Fibroblast of upper back skin (primary cell): ENCODE measurements around the gene HDAC10.

Experiments used
- DNase-seq: peaks from one replicate; pipeline ENCODE4 v3.0.0-alpha.2; 2013

The HDAC10 gene

DNA sequence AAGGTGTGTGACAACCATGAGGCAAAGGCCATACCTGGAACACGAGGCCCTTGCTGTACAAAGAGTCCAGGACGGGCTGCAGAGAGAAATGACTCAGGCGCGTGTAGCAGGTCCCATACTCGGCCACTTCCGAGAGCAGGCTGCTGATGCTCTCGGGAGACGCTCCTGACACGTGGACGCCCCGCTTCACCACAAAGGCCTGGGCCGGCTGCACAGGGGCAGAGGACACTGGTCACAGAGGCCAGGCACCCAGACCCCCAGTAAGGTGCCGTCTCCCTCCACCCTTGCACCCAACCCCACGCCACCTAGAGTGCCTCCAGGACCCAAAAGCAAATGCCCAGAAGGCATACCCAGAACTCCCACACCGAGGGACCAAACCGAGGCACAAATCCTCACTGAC lies 21.7 kb downstream of the HDAC10 start:
- DNase-seq, result no peak

DNA sequence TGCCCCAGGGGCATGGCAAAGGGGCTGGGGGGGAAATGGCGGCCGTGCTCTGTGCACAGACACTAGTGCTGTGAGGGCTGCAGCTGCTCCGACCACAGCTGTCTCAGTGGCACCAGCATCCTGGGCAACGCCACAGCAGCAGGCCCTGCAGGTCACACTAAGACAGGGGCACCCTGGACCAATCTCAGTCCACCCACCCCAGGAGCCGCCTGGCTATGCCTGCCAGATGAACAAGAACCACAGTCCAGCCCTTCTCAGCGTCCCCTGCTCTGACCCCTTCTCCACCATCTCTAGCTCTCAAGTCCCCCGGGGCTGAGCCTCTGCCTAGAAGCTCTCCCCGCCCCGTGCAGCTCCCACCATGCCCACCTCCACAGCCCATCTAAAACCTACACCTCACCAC lies 22.7 kb downstream of the HDAC10 start:
- DNase-seq, result no peak

DNA sequence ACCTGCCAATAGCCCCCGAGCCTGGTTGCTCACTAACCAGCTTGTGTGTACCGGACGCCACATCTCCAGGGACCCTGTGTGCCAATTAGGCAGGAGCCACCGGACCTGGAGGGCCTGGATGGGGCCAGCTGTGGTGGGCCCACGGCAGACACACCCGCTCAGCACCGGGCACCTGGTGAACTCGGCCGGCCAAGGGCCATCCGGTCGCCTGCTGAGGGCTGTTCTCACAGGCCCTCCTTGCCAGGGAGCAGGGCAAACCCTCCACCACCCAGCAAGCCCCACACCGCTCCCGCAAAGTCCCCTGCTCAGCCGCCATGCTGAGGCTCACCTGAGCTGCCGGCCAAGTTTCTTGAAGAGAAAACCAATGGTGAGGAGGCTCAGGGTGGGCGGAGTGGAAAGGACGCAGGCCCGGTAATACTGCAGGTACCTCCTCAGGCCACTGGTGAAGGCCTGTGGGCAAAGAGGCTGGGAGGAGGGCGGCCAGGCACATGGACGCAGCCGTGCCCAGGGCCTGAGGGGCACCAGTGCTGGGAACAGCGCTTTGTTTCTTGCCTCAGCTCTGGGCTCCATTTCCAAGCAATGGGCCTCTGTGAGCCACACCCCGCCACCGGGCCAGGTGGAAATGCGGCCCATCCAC lies 23.4 kb downstream of the HDAC10 start:
- DNase-seq, result no peak

DNA sequence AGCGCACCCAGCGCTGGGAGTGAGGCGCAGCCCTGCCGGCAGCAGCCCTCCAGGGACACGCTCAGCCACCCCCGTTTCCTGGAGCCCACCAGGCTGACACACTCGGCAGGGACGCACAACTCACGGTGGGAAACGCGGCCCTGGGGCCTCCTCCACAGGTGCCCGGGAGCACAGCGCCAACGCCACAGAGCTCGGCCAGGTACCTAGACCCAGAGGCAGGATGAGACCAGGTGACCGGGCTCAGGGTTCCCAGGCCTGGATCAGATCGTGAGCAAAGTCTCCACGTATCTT lies 24.2 kb downstream of the HDAC10 start:
- DNase-seq, result no peak

DNA sequence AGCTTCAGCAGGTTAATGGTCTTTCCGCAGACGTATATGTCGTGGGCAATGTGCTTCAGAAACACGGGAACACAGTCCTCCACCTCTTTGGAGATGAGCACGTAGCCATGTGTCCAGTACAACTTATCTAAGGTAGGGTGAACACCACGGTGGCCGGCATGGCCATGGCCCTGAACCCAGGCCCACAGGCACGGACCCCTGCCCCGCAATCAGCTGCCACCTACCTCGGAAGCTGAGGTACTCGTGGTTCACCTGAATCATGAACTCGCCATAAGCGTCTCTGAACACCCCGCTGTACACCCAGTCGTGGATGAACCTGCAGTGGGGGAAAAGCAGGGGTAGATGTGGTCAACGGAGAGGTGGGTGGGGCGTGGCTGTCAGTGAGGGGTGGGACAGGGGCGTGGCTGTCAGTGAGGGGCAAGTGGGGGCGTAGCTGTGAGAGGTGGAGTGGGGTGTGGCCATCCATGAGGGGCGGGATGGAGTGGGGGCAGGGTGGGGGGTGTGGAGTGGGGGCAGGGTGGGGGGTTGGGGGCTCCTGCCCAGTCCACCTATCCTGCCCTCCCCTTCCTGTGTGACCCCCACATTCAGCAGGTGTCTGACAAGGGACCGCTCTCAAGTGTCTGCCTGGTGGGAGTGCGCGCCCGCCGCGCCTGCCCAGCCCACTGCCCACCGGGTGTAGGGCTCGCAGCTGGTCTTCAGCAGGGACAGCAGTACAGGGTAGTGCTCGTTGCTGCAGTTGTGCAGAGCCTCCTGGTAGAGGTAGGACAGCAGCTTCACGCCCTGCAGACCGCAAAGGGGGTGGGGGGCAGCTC lies 24.8 kb downstream of the HDAC10 start:
- DNase-seq, result no peak

DNA sequence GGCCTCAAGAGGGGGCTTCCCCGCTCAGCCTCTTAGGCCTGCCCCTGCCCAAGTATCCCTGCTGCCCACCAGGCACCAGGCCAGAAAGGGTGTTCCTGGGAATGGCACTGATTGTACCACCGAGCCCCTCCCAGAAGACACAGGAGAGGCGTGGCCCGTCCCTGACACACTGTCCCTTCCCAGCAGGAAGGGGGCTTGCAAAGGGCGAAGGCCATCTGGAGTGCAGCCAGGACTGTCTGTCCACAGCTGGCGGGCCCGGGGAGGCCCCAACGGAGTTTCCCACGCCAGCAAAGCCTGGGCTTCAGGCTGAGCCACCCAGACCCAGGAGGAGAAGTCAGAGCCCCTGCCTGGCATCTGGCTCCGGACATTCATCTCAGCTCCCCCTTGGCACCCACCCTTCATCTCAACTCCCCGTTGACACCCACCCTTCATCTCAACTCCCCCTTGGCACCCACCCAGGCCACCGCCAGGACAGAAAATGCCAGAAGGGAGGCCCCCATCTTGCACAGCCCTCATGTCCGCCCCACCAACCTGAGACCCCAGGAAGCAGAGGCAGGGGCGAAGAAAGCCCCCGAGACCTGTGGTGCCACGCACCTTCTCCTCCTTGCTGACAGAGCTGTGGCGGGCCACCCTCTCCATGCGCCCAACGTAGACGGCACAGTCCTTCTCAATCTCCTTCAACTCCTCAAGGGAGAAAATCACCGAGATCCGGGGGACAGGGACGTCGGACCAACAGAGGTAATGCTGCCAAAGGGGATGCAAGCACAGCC lies 25.7 kb downstream of the HDAC10 start:
- DNase-seq, result no peak

DNA sequence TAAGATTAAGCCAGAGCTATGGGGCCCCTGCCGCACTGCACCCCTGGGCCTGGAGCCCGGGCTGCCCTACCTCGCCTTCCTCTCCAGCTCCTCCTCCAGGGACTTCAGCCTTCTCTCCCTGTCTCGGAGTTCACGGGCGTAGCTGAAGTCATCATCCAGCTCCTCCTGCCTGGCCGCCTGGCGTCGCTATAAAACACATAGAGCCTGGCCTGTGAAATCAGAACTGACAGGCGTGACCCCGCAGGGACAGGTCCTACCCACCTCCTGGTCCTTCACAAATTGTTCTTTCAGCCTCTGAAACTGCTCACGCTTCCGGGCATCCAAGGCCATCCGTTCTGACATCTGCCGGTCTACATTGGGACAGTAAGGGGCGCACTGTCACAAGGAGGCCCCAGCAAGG lies 27.0 kb downstream of the HDAC10 start:
- no peak for DNase-seq

DNA sequence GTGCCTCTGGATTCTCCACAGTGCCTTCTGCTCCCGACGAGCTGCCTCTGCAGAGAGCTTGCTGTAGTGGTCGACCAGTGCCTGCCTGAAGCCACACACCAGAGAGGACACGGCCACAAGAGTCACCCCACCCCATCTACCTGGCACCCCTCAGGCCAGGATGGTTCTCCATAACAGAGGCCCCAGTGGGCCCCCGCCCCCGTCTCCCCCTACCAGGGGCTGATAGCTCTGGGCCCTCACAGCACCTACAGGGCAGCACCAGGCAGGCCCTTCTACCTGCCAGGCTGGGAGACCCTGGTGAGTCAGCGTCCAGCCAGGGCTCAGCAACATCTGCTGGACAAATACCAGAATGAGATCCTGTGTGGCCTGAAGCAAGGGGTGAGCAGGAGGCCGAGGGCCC lies 28.6 kb downstream of the HDAC10 start:
- DNase-seq, result no peak

DNA sequence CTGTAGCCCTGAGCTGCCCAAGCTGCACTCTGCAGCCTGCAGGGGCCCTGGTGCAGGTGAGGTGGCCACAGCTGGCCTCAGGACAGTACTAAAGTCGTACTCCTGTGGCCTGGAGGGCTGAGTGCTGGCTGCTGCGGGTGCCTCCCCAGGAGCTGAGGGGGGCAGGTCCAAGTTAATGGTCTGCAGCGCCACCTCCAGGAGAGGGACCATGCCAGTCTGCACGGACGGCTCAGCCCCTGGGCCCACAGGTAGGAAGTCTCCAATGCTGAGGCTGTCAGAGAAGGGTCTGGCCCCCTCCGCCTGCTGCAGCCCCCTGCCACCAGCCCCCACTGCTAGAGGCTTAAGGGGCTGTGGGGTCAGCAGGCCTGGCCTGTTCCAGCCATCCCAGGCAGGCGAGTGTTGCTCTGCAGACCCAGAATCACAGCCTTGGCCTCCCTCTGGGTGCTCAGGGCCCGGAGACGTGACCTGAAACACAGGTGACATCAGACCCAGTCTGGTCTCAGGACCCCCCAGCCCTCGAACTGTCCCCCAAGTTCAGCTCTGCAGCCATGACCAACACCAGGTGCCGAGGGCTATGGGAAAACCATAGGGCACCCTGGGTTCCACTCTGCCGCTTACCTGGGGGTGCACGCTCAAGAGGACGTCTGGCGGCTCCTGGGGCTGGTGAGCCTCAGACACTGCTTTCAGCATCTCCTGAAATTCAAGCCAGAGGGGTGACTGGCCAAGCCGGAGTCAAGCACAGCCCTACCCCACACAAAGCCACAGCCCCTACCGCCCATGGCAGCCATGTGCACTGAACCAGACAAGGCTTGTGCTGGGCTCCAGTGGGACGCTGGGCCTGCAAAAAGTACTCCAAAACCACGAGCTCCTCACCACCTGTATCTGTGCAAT lies 29.4 kb downstream of the HDAC10 start:
- DNase-seq, result no peak

DNA sequence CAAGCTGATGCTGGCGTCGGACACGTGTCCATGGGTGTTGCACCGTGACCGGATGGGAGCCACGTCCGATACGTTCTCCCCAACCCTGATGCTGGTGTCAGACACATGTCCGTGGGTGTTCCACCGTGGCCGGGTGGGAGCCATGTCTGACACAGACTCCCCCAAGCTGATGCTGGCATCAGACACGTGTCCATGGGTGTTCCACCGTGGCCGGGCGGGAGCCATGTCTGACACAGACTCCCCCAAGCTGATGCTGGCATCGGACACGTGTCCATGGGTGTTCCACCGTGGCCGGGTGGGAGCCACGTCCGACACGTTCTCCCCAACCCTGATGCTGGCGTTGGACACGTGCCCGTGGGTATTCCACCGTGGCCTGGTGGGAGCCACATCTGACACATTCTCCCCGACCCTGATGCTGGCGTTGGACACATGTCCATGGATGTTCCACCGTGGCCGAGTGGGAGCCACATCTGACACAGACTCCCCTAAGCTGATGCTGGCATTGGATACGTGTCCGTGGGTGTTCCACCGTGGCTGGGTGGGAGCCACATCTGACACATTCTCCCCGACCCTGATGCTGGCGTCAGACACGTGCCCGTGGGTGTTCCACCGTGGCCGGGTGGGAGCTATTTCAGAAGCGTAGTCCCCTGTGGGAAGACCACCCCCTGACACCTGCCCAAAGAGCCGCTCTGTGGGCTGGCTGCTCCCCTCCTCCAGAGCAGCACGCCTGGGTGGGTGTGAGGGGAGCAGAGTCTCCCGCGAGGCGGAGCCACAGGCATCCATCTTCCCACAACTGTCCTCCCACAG lies 30.3 kb downstream of the HDAC10 start:
- DNase-seq, result no peak

DNA sequence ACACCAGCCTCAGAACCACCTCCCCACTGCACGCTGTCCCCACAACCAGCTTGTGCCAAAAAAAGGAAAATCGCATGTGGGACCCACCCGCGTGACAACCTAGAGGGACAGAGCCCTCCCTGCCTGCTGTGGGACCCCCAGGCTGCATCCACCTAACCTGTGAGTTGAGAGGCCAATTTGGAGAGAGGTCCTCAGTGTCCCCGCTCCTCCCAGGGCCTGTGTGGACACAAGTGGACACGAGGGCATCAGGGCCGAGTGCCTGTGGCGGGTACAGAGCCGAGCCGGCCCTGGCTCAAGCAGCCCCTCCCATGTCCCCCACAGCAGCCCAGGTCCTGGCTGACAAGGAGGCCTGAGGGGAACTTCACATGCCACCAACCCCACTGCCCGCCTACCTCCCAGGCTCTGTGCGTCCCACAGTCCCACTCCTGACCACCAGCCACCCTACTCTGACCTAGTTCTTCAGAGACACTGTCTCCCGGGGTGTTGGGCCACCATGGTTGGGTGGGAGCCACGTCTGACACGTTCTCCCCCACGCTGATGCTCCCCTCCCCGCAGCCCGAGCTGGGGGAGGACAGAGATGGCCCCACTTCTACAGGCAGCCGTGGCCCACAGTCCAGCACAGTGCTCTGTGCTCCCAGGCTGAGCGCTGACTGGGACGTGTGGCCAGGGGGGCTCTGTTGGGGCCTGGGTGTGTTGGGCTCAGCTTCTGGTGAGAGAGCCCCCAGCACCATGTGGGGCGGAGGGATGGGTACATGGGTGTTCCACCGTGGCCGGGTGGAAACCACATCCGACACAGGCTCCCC lies 31.1 kb downstream of the HDAC10 start:
- DNase-seq, result no peak

DNA sequence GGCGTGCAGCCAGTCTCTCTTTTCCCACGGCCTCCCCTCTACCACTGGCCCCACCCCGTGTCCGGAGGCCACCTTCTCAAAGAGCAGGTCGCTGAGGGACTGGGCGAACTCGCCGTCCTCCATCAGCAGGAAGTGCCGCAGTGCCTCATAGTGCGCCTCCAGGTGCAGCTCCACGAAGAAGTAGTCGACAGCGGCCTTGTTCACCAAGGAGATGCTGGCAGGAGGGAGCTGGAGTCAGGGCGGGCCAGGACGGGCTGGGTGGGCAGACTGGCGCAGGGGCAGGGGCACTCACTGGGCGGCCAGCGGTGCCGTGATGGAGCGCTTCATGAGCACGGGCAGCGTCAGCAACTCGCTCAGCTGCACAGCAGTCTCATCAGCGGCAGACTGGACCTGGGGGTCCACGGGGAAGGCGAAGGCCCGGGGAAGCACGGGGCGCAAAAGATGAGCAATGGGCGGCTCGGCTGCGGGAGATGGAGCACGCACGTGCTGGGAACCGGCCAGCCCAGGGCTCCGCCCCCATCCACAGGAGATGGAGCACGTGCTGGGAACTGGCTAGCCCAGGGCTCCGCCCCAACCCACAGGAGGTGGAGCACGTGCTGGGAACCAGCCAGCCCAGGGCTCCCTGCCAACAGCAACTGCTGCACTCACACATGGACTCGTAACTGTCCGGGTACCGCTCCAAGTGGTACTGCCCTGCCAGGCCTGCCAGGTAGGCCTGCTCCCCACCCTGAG lies 31.9 kb downstream of the HDAC10 start:
- peak; percentile 73 for DNase-seq

DNA sequence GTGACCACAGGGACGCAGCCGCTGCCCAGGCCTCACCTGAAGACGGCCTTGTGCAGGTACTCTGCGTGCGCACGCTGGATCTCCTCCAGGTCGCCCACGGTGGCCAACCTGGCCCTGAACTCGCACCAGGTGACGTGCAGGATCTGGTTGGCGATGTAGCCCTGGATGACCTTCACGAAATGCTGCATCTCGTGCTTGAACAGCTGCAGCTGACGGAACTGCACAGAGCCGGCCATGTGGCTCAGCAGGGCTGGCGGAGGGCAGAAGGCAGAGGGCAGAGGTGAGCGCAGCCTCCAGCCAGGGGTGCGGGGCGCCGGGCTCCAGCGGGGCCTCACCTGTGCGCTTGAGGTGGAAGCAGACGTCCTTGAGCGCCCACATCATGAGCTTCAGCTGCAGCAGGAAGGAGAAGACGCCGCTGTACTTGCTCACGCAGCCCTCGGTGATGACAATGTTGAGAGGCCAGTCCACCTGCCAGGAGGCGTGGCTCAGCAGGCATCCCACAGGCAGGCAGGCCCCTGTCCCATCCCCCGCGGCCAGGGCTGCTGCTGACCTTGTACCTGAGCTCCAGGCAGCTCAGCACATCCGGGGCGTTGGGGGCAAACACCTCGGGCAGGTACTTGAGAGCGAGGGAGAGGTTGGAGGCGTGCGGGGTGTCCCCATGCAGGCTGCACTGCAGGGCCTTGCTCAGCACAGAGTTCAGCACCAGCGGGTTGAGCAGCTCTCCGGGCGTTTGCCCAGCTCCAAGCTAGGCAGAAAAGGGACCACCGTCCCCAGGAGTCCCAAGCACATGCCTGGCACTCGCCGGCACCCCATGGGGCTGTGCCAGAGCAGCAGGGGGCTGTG lies 32.7 kb downstream of the HDAC10 start:
- no peak for DNase-seq

DNA sequence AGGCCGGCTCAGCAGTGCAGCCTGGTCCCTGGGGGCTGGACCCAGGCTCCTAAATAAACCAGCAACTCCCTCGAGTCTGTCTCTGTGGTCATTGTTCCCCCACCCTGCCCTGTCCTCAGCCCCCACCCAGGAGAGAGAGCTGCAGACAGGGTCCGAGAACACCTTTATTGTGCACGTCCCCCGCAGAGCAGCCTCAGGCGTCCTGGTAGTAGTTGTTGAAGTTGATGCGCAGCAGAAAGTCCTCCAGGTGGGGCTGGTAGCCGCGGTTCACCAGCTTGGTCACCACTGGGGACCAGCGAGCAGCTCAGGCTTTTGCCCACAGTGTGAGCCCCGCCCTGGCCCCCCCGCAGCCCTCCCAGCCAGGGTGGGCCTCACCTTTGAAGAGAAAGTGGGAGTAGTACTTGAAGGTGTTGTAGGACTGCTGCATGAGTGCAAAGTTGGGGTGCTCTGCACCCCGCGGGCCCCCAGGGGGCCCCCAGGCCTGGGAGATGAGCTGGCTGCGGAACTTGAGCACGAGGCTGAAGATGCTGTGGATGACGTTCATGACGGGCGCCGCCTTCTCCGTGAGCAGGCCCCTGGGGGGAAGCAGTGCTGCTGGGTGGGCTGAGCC lies 33.4 kb downstream of the HDAC10 start:
- no peak for DNase-seq

DNA sequence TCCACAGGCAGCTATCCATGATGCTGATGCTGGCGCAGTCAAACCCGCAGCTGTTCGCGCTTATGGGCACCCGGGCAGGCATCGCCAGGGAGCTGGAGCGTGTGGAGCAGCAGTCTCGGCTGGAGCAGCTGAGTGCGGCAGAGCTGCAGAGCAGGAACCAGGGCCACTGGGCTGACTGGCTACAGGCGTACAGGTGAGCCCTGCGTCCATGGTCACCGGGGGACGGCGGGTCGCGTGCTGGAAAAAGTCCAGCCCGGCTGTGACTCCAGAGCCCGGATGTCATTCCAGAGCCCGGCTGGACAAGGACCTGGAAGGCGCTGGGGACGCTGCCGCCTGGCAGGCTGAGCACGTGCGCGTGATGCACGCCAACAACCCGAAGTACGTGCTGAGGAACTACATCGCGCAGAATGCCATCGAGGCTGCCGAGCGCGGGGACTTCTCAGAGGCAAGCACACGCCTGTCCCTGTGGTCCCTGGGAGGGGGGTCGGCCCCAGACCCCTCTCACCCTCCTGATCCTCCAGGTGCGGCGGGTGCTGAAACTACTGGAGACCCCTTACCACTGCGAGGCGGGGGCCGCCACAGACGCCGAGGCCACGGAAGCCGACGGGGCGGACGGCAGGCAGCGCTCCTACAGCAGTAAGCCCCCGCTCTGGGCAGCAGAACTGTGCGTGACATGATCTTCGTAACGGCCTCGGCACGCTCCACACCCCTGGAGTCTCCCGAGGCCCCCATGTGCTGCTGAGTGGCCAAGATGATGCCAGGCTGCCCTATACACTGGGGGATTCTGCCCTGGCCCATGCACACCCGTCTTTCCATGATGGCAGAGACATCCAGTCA lies 34.2 kb downstream of the HDAC10 start:
- no peak for DNase-seq

DNA sequence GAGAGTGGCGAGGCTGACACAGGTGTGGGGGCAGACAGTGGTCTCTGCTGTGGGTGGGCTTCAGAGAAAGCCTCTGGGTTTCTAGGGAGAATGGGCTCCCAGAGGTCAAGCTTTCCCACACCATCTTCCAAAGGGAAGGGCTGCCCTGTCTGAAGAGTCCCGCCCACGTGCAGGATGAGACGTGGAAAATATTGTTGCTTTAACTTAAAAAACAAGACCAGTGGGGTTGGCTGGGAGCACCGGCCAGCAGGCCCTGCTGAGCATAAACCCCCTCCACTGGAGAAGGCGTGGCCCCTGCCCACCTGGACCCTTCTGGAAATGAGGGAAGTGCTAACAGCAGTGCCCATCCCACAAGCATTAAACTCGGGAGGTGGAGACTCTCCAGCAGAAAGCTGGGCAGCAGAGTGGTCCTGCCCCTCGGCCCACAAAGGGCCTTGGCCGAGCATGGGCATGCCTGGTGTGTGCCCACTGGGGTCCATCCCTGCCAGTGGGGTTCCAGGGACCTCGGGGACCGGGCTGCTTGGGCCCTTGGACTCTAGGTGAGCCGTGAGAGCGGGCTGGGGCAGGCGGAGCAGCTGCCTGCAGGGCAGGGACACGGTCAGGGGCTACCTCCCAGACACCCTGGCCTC lies 34.9 kb downstream of the HDAC10 start:
- no peak for DNase-seq

DNA sequence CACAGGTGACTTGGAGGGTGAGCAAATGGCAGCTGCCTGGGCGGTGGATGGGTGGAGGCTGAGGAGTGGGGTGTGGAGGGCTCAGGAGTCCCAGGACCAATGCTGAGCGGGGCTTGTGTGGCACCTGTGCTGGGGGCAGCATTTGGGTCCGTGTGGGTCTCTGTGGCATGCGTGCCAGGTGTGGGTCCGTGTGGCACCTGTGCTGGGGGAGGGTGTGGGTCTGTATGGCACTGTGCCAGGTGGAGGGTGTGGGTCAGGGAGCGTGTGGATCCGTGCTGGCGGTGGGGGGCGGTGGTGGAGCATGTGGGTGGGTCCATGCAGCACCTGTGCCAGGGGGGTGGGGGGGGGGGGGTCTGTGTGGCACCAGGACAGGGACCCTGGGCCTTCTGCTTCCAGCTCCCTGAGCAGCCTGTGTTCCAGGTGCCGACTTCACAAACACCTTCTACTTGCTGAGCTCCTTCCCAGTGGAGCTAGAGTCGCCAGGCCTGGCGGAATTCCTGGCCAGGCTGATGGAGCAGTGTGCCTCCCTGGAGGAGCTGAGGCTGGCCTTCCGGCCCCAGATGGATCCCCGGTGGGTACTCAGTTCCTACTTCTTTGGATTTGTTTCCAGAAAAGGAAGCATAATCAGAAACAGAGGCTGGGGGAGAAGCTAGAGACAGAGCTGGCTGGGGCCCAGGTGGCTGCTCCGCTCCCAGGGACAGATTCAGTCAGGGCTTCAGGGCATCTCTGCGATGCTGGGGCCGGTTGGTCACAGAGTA lies 35.6 kb downstream of the HDAC10 start:
- DNase-seq, result no peak
